Left lung (tissue), 10 donors: ENCODE data around the gene PIR. TPM values are rescaled to one million over a fixed set of nuclear protein-coding genes. Genes with fewer than 3 reads are reported as not detected.
A peak's percentile ranks its signal among the peaks of the same experiment; 100 is the strongest.

Experiments used
- ATAC-seq: fragments of 200-7000 bp; cut with Tn5 transposase; one replicate; pipeline ENCODE4 v1.9.1; 2020; ENCODE audit warnings: moderate library complexity
- DNase-seq, 4 donors: peaks; one replicate each; pipeline ENCODE4 v3.0.0-alpha.2; 2013 to 2020
- H3K27ac ChIP-seq, 2 donors: fragments of 200-600 bp; sonication (generic) in 1 of 2; one replicate each; pipeline versions ENCODE4 v1.5.0 to v1.8.0; 2020 to 2021
- H3K27me3 ChIP-seq, 2 donors: fragments of 200-600 bp; sonication (generic) in 1 of 2; one replicate each; pipeline versions ENCODE4 v1.5.0 to v1.8.0; 2020 to 2021
- H3K36me3 ChIP-seq, 2 donors: fragments of 200-600 bp; sonication (generic) in 1 of 2; one replicate each; pipeline versions ENCODE4 v1.5.0 to v1.8.0; 2020 to 2021
- H3K4me1 ChIP-seq, 2 donors: fragments of 200-600 bp; one replicate each; pipeline ENCODE4 v1.8.0; 2021
- H3K4me3 ChIP-seq, 2 donors: fragments of 200-600 bp; sonication (generic) in 1 of 2; one replicate each; pipeline versions ENCODE4 v1.5.0 to v1.8.0; 2020 to 2021; ENCODE audit warnings: mild to moderate bottlenecking in 1 of 2
- H3K9me3 ChIP-seq, 2 donors: fragments of 200-600 bp; sonication (generic) in 1 of 2; one replicate each; pipeline versions ENCODE4 v1.5.0 to v1.8.0; 2020 to 2021
- intact Hi-C, 2 donors: fragments of 100-400 bp; cut with DNase I; formaldehyde crosslinking; loops; one replicate each; pipeline versions ENCODE4 v1.11.2 to v1.14.2; 2022
- polyA plus RNA-seq, 6 donors: library from polyadenylated mRNA; unstranded; fragments of 120-200 nt; gene quantifications; one replicate each; pipeline ENCODE4 v1.2.1, GENCODE V29; 2013; ENCODE audit not compliant: insufficient read length in 6 of 6
- total RNA-seq, 2 donors: library from RNA; stranded (reverse); fragmentation: NEBNext Ultra II Directional; extraction: Animal tissue kit (Norgen Biotek cat#: 25700); gene quantifications; one replicate each; pipeline ENCODE4 v1.2.1, GENCODE V29; 2021
- TF ChIP-seq, protein P1 (sequence below), 2 donors: fragments of 200-600 bp; sonication (generic) in 1 of 2; IDR thresholded peaks; one replicate each; pipeline versions ENCODE4 v1.5.0 to v1.8.0; 2021; ENCODE audit warnings: antibody characterized with exemption in 2 of 2
- donor health status: DM: no; HTN: yes; CAD: no.
- donor health status: DM: no; HTN: no; CAD: no.

Gene PIR
- total and polyA plus RNA-seq, 8 donors: 8.0 to 32.7 (median 10.5) TPM

DNA sequence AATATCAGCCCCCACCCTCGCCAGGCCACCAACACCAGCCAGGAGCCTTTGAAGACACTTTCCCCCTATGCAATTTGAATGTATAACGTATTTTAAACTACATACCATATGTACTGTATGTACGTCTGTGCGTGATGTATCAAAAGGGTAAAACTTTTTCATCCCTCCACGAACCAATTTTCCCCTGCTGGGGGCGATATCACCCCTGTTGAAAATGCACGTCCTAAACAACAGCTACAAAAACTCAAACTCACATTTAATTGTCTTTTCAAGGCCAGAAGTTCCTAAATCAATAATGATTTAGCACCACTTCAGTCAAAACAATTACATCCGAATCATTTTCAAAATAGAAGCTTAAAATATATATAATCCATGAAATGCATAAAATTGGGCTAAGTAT, 110.3 kb downstream of the PIR start:
- Histone ChIP-seq H3K27me3 (no peaks in the 10 kb centered on the region), H3K4me3 (no peak overlapping the region), H3K9me3 (no peaks in the 10 kb centered on the region), H3K36me3 (no peaks in the 10 kb centered on the region), H3K4me1 (no peaks in the 10 kb centered on the region), H3K27ac (no peak overlapping the region)
- intact Hi-C loops: no loop called here
- TF ChIP-seq, protein P1, sequence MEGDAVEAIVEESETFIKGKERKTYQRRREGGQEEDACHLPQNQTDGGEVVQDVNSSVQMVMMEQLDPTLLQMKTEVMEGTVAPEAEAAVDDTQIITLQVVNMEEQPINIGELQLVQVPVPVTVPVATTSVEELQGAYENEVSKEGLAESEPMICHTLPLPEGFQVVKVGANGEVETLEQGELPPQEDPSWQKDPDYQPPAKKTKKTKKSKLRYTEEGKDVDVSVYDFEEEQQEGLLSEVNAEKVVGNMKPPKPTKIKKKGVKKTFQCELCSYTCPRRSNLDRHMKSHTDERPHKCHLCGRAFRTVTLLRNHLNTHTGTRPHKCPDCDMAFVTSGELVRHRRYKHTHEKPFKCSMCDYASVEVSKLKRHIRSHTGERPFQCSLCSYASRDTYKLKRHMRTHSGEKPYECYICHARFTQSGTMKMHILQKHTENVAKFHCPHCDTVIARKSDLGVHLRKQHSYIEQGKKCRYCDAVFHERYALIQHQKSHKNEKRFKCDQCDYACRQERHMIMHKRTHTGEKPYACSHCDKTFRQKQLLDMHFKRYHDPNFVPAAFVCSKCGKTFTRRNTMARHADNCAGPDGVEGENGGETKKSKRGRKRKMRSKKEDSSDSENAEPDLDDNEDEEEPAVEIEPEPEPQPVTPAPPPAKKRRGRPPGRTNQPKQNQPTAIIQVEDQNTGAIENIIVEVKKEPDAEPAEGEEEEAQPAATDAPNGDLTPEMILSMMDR (IDR thresholded peaks at IDR 0.05): no peak
- DNase-seq (peak in 1 of 4 donors; percentile 45), ATAC-seq (no peak)

DNA sequence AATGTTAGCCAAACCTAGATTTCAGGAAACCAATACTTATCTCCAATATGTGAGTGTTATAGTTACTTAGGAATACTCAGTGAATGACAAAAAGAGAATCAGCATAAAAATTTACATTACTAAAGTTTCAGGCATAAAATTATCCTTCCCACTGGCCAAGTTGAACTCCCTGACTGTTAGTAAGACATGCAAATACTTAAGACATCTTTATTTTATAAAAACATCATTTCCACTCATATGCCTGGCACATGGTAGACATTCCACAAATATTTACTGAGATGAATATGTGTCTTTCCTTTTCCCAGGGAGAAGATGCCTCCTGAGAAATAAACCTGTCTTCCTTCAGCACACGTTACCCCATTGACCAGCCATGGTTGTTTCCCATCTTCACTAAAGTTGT, 116.2 kb downstream of the PIR start:
- intact Hi-C loops: no loop called here
- H3K9me3 ChIP-seq: no peaks in the 10 kb centered on the region
- DNase-seq (no peak), ATAC-seq (no peak)
- H3K36me3 ChIP-seq: no peaks in the 10 kb centered on the region
- H3K27ac ChIP-seq: no peak overlapping the region
- no peak overlapping the region for H3K4me3 ChIP-seq
- H3K4me1 ChIP-seq: no peaks in the 10 kb centered on the region
- TF ChIP-seq, protein P1 (IDR thresholded peaks at IDR 0.05): no peak
- H3K27me3 ChIP-seq: peaks cover 0 to 7% of the 10 kb centered on the region in 2 donors

DNA sequence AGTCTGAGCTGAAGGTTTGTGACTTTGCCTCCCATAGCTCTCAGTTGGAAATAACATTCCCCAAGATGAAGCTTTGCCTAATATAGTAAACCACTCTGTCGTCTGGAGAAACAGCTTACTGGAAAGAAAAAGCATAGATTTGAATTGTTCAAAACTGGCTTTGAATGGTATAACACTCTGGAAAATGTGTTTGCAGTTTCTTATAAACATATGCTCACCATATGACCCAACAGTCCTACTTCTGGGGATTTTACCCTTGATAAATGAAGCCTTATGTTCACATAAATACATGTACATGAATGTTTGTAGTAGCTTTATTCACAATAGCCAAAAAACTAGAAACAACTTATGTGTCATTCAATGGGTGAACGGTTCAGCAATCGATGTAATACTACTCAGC, 119.2 kb downstream of the PIR start:
- no peak overlapping the region for H3K4me3 ChIP-seq
- no peak for ATAC-seq
- H3K27ac ChIP-seq: no peak overlapping the region
- H3K36me3 ChIP-seq: no peaks in the 10 kb centered on the region
- peaks cover 0 to 10% of the 10 kb centered on the region in 2 donors for H3K27me3 ChIP-seq
- DNase-seq: no peak
- TF ChIP-seq, protein P1 (IDR thresholded peaks at IDR 0.05): no peak
- intact Hi-C loops: no loop called here
- no peaks in the 10 kb centered on the region for H3K4me1 ChIP-seq
- no peaks in the 10 kb centered on the region for H3K9me3 ChIP-seq

DNA sequence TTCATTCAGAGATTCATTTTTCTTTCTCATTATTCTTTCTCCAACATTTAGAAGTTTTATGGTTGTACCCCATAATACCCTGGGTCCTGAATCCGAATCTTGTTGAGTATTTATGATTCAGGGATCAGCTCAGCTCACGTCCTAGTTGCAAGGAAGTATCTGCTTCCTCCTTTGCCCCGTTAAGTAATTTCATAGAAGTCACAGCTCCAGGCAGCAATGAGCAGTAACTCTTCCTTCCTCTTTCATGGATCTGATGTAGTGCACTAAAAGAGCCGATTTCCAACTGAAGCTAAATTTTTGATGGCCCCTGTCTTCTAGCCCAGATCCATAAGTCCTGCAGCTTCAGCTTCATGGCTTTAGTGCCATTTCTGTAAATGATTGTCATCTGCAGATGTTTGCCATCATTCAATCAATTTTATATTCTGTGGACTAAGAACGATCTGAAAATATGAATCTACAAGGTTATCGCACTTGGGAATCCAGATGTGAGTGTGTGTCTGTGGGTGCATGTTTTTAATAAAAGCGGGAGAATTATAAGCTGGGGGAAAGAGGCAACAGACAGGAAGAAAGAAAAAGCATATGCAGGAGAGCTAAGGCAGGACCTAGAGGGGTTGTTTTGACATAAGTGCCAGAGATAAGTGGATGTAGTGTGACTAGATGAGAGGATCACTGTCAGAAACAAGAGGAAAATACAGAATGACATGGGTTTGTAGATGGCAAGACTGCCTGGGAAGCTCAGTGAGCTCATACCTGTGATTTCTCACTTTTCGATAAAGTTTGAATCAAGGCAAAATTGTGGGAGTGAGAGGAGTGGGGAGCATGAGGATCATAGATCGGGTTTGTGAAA, 126.4 kb downstream of the PIR start:
- Histone ChIP-seq H3K27ac (peak overlapping the region in 1 of 2 donors; percentile 58), H3K4me3 (no peak overlapping the region), H3K27me3 (peaks cover 0 to 4% of the 10 kb centered on the region in 2 donors), H3K9me3 (no peaks in the 10 kb centered on the region), H3K4me1 (no peaks in the 10 kb centered on the region), H3K36me3 (no peaks in the 10 kb centered on the region)
- DNase-seq (no peak), ATAC-seq (no peak)
- TF ChIP-seq, protein P1 (IDR thresholded peaks at IDR 0.05): no peak
- intact Hi-C loops: no loop called here

DNA sequence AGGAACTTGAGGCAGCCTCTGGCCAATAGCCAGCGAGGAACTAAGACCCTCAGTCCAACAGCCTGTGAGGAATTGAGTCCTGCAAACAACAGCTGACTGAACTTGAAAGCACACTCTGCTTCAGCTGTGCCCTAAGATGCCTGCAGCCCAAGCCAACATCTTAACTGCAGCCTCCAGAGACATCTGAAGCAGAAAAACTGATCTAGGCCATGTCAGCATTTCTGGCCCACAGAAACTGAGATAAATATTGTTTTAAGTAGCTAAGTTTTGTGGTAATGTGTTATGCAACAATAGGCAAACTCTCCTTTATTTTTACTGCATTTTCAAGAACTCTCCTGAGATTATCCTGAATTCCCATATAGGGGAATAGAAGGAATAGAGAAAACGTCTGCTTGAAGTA, 133.4 kb downstream of the PIR start:
- H3K4me1 ChIP-seq: no peaks in the 10 kb centered on the region
- ATAC-seq: no peak
- H3K36me3 ChIP-seq: no peaks in the 10 kb centered on the region
- intact Hi-C loops: no loop called here
- H3K27me3 ChIP-seq: peaks cover 0 to 3% of the 10 kb centered on the region in 2 donors
- no peak overlapping the region for H3K27ac ChIP-seq
- TF ChIP-seq, protein P1 (IDR thresholded peaks at IDR 0.05): no peak
- H3K9me3 ChIP-seq: no peaks in the 10 kb centered on the region
- no peak for DNase-seq
- no peak overlapping the region for H3K4me3 ChIP-seq
